HEK293 (cell line): ENCODE results near the gene PAXX.

ENCODE experiments used
- CTCF ChIA-PET: fragments of 350-600 bp; formaldehyde crosslinking; extraction: SDS; loops from one replicate; lab custom pipeline; 2021; ENCODE audit warnings: antibody characterized with exemption; lab: Yijun Ruan, JAX
- POLR2A ChIA-PET: fragments of 300-600 bp; formaldehyde crosslinking; extraction: SDS; loops from one replicate; lab custom pipeline; 2020; ENCODE audit warnings: antibody characterized with exemption, inconsistent platforms; lab: Yijun Ruan, JAX
- H3K27ac ChIP-seq: fragments of 200-500 bp; sonication (Bioruptor generic); 2 replicates; pipeline ENCODE4 v1.5.1; 2014; ENCODE audit warnings: low read depth, low read length, control low read depth, inconsistent platforms; ENCODE audit errors: extremely low read depth
- H3K36me3 ChIP-seq, 2 experiments: fragments of 200-500 bp in 1 of 2; sonication (Bioruptor generic) in 1 of 2; 1 replicate in 1 of 2; 2 replicates in 1 of 2; pipeline ENCODE4 v1.5.1; 2014 to 2017; ENCODE audit warnings: inconsistent platforms in 2 of 2, low read length in 2 of 2; ENCODE audit not compliant: control insufficient read depth in 2 of 2, insufficient read depth in 1 of 2
- H3K4me1 ChIP-seq: fragments of 200-500 bp; sonication (Bioruptor generic); 2 replicates; pipeline ENCODE4 v1.5.1; 2014; ENCODE audit warnings: mild to moderate bottlenecking, low read length, inconsistent platforms; ENCODE audit not compliant: control insufficient read depth, insufficient read depth
- H3K4me3 ChIP-seq: 2 replicates; pipeline ENCODE4 v1.5.1; 2011; ENCODE audit warnings: low read depth, mild to moderate bottlenecking, control low read depth, low read length, moderate library complexity
- H3K9me3 ChIP-seq: fragments of 200-500 bp; sonication (Bioruptor generic); 2 replicates; pipeline ENCODE4 v1.5.1; 2014; ENCODE audit warnings: low read depth, low read length, inconsistent platforms; ENCODE audit not compliant: control insufficient read depth, insufficient read depth
- KLF9 ChIP-seq: fragments of 450-650 bp; formaldehyde crosslinking; IDR thresholded peaks from 2 replicates; pipeline ENCODE4 v1.5.1; 2016; ENCODE audit warnings: missing biosample characterization, missing genetic modification characterization, low read depth
- REPIN1 ChIP-seq: fragments of 450-650 bp; formaldehyde crosslinking; IDR thresholded peaks from 2 replicates; pipeline ENCODE4 v1.5.1; 2017; ENCODE audit warnings: missing biosample characterization, missing genetic modification characterization, low read depth
- ZFHX2 ChIP-seq: fragments of 450-650 bp; formaldehyde crosslinking; conservative IDR thresholded peaks from 2 replicates; pipeline ENCODE4 v1.5.1; 2016; ENCODE audit warnings: missing biosample characterization, missing genetic modification characterization
- ZNF132 ChIP-seq: fragments of 450-650 bp; formaldehyde crosslinking; IDR thresholded peaks from 2 replicates; pipeline ENCODE4 v1.5.1; 2017; ENCODE audit warnings: missing biosample characterization, missing genetic modification characterization, borderline replicate concordance
- ZNF155 ChIP-seq: fragments of 450-650 bp; formaldehyde crosslinking; IDR thresholded peaks from 2 replicates; pipeline ENCODE4 v1.5.1; 2016; ENCODE audit warnings: missing biosample characterization, missing genetic modification characterization
- ZNF214 ChIP-seq: fragments of 450-650 bp; formaldehyde crosslinking; IDR thresholded peaks from 2 replicates; pipeline ENCODE4 v1.5.1; 2017; ENCODE audit warnings: missing biosample characterization, mild to moderate bottlenecking, missing genetic modification characterization, borderline replicate concordance
- ZNF239 ChIP-seq: fragments of 450-650 bp; formaldehyde crosslinking; IDR thresholded peaks from 2 replicates; pipeline ENCODE4 v1.5.1; 2016; ENCODE audit warnings: missing biosample characterization, missing genetic modification characterization
- ZNF394 ChIP-seq: fragments of 450-650 bp; formaldehyde crosslinking; IDR thresholded peaks from 2 replicates; pipeline ENCODE4 v1.5.1; 2016; ENCODE audit warnings: missing biosample characterization, missing genetic modification characterization, mild to moderate bottlenecking, moderate library complexity, borderline replicate concordance
- ZNF529 ChIP-seq: fragments of 450-650 bp; formaldehyde crosslinking; IDR thresholded peaks from 2 replicates; pipeline ENCODE4 v1.5.1; 2017; ENCODE audit warnings: missing genetic modification characterization, missing biosample characterization; ENCODE audit not compliant: insufficient replicate concordance
- ZNF530 ChIP-seq: fragments of 450-650 bp; formaldehyde crosslinking; IDR thresholded peaks from 2 replicates; pipeline ENCODE4 v1.5.1; 2016; ENCODE audit warnings: low read depth, missing biosample characterization, missing genetic modification characterization
- ZNF544 ChIP-seq: fragments of 450-650 bp; formaldehyde crosslinking; IDR thresholded peaks from 2 replicates; pipeline ENCODE4 v1.5.0; 2017; ENCODE audit warnings: missing biosample characterization, missing genetic modification characterization
- ZNF629 ChIP-seq: fragments of 450-650 bp; formaldehyde crosslinking; IDR thresholded peaks from 2 replicates; pipeline ENCODE4 v1.5.1; 2017; ENCODE audit warnings: missing biosample characterization, missing genetic modification characterization
- ZNF777 ChIP-seq: fragments of 450-650 bp; formaldehyde crosslinking; IDR thresholded peaks from 2 replicates; pipeline ENCODE4 v1.5.1; 2017; ENCODE audit warnings: missing biosample characterization, missing genetic modification characterization, borderline replicate concordance
- TF ChIP-seq, protein P1 (sequence below): fragments of 450-650 bp; formaldehyde crosslinking; IDR thresholded peaks from 2 replicates; pipeline ENCODE4 v1.5.1; 2016; ENCODE audit warnings: missing biosample characterization, missing genetic modification characterization
- TF ChIP-seq, protein P2 (sequence below): fragments of 450-650 bp; formaldehyde crosslinking; IDR thresholded peaks from 2 replicates; pipeline ENCODE4 v1.5.0; 2017; ENCODE audit warnings: missing biosample characterization, missing genetic modification characterization, borderline replicate concordance
- TF ChIP-seq, protein P3 (sequence below): fragments of 450-650 bp; formaldehyde crosslinking; IDR thresholded peaks from 2 replicates; pipeline ENCODE4 v1.5.1; 2017; ENCODE audit warnings: missing biosample characterization, missing genetic modification characterization
- TF ChIP-seq, protein P4 (sequence below): fragments of 450-650 bp; formaldehyde crosslinking; IDR thresholded peaks from 2 replicates; pipeline ENCODE4 v1.5.1; 2016; ENCODE audit warnings: missing biosample characterization, missing genetic modification characterization

Gene PAXX

DNA sequence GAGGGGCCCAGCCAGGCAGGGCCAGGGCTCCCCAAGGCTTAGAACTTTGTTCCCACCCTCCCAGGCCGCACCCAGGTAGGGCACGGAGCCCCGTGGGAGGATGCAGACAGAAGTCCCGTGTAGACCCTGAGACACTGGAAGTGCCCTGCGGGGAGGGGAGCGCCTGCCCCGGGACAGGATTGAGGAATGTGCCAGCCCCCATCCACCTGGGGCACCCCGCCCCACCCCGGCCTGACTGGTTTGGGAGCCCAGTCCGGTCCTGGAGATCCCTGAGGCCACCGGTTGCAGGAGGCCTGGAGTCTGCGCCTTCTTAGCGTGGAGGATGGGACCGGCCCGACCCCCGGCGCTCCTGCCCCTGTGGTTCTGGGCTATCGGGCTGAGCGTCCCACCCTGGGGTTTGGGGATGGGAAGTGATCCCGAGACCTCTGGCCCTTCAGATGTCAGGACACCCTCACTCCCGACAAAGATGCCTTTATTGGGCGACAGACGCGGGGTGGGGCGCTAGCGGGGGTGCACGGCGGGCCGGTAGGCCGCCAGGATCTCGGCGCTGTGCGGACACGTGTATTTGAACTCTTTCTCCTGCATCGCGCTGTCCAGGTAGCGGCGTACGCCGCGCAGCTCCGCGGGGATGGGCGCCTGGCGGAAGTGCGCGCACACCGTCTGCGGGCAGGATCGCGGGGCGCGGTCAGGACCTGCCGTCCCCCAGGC is 2.1 kb downstream of the PAXX start (continued):
- TF ChIP-seq, protein P1, sequence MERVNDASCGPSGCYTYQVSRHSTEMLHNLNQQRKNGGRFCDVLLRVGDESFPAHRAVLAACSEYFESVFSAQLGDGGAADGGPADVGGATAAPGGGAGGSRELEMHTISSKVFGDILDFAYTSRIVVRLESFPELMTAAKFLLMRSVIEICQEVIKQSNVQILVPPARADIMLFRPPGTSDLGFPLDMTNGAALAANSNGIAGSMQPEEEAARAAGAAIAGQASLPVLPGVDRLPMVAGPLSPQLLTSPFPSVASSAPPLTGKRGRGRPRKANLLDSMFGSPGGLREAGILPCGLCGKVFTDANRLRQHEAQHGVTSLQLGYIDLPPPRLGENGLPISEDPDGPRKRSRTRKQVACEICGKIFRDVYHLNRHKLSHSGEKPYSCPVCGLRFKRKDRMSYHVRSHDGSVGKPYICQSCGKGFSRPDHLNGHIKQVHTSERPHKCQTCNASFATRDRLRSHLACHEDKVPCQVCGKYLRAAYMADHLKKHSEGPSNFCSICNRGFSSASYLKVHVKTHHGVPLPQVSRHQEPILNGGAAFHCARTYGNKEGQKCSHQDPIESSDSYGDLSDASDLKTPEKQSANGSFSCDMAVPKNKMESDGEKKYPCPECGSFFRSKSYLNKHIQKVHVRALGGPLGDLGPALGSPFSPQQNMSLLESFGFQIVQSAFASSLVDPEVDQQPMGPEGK (tag by site-specific recombination), result 0 out of 2 replicates have a peak, but pooled peaks have one; percentile 5
- no peak for TF ChIP-seq ZFHX2
- TF ChIP-seq, all 188 proteins: peak for 2

DNA sequence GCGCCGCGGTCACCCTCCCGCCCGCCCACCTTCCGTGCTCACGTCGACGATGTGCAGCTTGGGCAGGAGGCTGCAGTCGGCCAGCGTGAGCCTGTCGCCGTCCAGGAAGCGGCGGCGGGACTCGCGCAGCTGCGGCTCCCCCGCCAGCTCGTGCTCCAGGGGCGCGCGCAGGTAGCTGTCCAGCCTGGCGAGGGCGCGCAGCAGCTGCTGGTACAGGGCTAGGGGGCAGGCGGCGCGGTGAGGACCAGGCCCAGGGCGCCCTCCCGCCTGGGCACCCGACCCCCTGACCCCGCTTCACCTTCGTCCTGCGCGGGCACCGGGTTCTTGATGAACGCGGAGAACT is 2.6 kb downstream of the PAXX start:
- H3K9me3 ChIP-seq, result no peaks in the 10 kb centered on the region
- peaks cover 5% of the 10 kb centered on the region for H3K4me1 ChIP-seq
- CTCF ChIA-PET, result interaction anchor here (0.7 kb wide), 1 partner anchor 21 kb away, joined by 3 read pairs; no protein-coding TSS in a partner anchor
- peaks cover 0 to 18% of the 10 kb centered on the region in 2 experiments; a peak in 1 of 3 replicates for H3K36me3 ChIP-seq
- TF ChIP-seq, protein P2, sequence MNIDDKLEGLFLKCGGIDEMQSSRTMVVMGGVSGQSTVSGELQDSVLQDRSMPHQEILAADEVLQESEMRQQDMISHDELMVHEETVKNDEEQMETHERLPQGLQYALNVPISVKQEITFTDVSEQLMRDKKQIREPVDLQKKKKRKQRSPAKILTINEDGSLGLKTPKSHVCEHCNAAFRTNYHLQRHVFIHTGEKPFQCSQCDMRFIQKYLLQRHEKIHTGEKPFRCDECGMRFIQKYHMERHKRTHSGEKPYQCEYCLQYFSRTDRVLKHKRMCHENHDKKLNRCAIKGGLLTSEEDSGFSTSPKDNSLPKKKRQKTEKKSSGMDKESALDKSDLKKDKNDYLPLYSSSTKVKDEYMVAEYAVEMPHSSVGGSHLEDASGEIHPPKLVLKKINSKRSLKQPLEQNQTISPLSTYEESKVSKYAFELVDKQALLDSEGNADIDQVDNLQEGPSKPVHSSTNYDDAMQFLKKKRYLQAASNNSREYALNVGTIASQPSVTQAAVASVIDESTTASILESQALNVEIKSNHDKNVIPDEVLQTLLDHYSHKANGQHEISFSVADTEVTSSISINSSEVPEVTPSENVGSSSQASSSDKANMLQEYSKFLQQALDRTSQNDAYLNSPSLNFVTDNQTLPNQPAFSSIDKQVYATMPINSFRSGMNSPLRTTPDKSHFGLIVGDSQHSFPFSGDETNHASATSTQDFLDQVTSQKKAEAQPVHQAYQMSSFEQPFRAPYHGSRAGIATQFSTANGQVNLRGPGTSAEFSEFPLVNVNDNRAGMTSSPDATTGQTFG, result no peak
- no peak for TF ChIP-seq ZNF629
- no peak for TF ChIP-seq ZNF530
- no peak for TF ChIP-seq ZNF777 (tag by site-specific recombination)
- TF ChIP-seq ZNF239 (tag by site-specific recombination), result no peak
- TF ChIP-seq ZNF214 (tag by site-specific recombination), result no peak
- TF ChIP-seq REPIN1 (tag by site-specific recombination), result no peak
- TF ChIP-seq, protein P3, sequence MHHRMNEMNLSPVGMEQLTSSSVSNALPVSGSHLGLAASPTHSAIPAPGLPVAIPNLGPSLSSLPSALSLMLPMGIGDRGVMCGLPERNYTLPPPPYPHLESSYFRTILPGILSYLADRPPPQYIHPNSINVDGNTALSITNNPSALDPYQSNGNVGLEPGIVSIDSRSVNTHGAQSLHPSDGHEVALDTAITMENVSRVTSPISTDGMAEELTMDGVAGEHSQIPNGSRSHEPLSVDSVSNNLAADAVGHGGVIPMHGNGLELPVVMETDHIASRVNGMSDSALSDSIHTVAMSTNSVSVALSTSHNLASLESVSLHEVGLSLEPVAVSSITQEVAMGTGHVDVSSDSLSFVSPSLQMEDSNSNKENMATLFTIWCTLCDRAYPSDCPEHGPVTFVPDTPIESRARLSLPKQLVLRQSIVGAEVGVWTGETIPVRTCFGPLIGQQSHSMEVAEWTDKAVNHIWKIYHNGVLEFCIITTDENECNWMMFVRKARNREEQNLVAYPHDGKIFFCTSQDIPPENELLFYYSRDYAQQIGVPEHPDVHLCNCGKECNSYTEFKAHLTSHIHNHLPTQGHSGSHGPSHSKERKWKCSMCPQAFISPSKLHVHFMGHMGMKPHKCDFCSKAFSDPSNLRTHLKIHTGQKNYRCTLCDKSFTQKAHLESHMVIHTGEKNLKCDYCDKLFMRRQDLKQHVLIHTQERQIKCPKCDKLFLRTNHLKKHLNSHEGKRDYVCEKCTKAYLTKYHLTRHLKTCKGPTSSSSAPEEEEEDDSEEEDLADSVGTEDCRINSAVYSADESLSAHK (tag by site-specific recombination), result no peak
- TF ChIP-seq ZNF132 (tag by site-specific recombination), result no peak
- TF ChIP-seq, protein P4, sequence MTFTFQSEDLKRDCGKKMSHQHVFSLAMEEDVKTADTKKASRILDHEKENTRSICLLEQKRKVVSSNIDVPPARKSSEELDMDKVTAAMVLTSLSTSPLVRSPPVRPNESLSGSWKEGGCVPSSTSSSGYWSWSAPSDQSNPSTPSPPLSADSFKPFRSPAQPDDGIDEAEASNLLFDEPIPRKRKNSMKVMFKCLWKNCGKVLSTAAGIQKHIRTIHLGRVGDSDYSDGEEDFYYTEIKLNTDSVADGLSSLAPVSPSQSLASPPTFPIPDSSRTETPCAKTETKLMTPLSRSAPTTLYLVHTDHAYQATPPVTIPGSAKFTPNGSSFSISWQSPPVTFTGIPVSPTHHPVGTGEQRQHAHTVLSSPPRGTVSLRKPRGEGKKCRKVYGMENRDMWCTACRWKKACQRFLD (tag by site-specific recombination), result no peak
- POLR2A ChIA-PET, result no interaction called here
- H3K27ac ChIP-seq, result no peak overlapping the region
- no peak overlapping the region for H3K4me3 ChIP-seq

DNA sequence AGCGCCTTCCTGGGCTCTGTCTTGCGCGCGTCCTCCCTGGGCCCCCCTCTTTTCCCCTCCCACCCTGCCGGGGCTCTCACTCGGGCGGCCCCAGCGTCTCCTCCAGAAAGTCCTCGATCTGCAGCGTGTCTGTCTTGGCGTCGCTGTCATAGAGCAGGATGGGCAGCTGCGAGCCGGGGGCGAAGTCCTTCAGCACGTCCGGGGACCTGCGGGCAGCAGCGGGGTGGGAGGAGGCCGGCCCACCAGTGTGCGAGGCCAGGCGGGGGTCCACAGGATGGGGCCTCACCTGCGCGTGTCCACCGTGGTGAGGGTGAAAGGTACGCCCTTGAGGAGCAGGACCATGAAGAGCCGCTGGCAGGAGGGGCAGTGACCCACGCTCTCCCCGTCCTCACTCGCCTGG is 3.1 kb downstream of the PAXX start:
- no peak overlapping the region for H3K27ac ChIP-seq
- peaks cover 5% of the 10 kb centered on the region for H3K4me1 ChIP-seq
- POLR2A ChIA-PET, result interaction anchor here (0.8 to 1.6 kb wide), 8 partner anchors 9 to 103 kb away, joined by 3 to 8 read pairs (median 4); no protein-coding TSS in a partner anchor
- H3K36me3 ChIP-seq, result peaks cover 0 to 18% of the 10 kb centered on the region in 2 experiments; a peak in 1 of 3 replicates
- CTCF ChIA-PET, result interaction anchor here (1.4 to 5.4 kb wide), 4 partner anchors 34 to 208 kb away, joined by 3 to 38 read pairs (median 7); partner anchors contain the start of gene ABCA2
- no peak overlapping the region for H3K4me3 ChIP-seq
- H3K9me3 ChIP-seq, result no peaks in the 10 kb centered on the region
- no peak for TF ChIP-seq ZNF155
- peak; percentile 58 for TF ChIP-seq ZFHX2
- no peak for TF ChIP-seq ZNF529 (tag by site-specific recombination)
- TF ChIP-seq ZNF544, result no peak
- no peak for TF ChIP-seq KLF9 (tag by site-specific recombination)
- TF ChIP-seq ZNF394, result no peak
